DOHH2 (cell line): ENCODE data around the gene ATOH7.

Source experiments
- CTCF ChIP-seq: fragments of 200-600 bp; sonication (generic); IDR thresholded peaks from one replicate; pipeline ENCODE4 v1.5.1; 2014; ENCODE audit warnings: antibody characterized with exemption, mild to moderate bottlenecking, low read depth, low read length; ENCODE audit not compliant: poor library complexity, severe bottlenecking
- EZH2phosphoT487 ChIP-seq: fragments of 200-600 bp; sonication (generic); IDR thresholded peaks from 2 replicates; pipeline ENCODE4 v1.6.1; 2017; ENCODE audit warnings: borderline replicate concordance, mild to moderate bottlenecking, antibody characterized with exemption, low read length, moderate library complexity, mixed read lengths

DNA sequence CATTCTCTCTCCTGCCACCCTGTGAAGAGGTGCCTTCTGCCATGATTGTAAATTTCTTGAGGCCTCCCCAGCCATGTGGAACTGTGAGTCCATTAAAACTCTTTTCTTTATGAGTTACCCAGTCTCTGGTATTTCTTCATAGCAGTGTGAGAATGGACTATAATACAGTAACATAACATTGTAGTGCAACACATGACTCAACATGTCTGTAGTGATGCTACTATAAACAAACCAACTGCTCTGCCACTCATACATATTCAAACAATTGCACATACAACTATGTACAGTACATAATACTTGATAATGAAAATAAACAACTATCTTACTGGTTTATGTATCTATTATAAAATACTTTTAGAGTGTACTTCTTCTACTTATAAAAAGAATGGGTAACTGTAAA is 7.1 kb downstream of the ATOH7 start:
- TF ChIP-seq CTCF = no peak
- no peak for TF ChIP-seq EZH2phosphoT487
